Astrocyte of the spinal cord (primary cell): ENCODE measurements around the gene ARL13B.
A peak's percentile ranks its signal among the peaks of the same experiment; 100 is the strongest.

ENCODE experiments used
- DNase-seq: peaks from one replicate; pipeline ENCODE4 v3.0.0; 2011; ENCODE audit warnings: low read depth, low spot score
- H3K4me3 ChIP-seq: 2 replicates; pipeline ENCODE4 v1.5.1; 2011; ENCODE audit warnings: low read depth, mild to moderate bottlenecking, low read length, moderate library complexity
- in situ Hi-C: cut with HindIII; loops from 2 replicates; pipeline ENCODE4 v1.10.0; 2017; ENCODE audit warnings: low sequenced_read_pairs
- TF ChIP-seq, protein P1 (sequence below): IDR thresholded peaks from 2 replicates; pipeline ENCODE4 v1.5.1; 2012; ENCODE audit warnings: low read depth, mild to moderate bottlenecking, low read length, inconsistent platforms

ARL13B gene

DNA sequence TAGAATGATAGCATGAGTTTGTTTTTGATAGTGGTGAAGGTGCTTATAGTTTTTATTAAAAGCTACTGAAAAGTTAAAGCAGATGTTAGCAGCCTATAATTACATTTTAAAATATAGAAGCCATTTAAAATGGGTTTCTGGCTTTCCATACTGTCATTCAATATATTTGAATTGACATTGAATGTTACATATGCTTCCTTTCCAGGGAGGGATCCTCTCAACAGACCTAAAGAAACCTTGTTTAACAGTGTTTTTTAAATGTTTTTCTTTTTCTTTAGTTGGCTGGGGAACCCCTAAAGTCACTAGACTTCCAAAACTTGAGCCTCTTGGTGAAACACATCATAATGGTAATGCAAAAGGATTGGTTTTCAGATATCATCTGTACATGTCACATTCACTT, 70.6 kb downstream of the ARL13B start:
- TF ChIP-seq, protein P1, sequence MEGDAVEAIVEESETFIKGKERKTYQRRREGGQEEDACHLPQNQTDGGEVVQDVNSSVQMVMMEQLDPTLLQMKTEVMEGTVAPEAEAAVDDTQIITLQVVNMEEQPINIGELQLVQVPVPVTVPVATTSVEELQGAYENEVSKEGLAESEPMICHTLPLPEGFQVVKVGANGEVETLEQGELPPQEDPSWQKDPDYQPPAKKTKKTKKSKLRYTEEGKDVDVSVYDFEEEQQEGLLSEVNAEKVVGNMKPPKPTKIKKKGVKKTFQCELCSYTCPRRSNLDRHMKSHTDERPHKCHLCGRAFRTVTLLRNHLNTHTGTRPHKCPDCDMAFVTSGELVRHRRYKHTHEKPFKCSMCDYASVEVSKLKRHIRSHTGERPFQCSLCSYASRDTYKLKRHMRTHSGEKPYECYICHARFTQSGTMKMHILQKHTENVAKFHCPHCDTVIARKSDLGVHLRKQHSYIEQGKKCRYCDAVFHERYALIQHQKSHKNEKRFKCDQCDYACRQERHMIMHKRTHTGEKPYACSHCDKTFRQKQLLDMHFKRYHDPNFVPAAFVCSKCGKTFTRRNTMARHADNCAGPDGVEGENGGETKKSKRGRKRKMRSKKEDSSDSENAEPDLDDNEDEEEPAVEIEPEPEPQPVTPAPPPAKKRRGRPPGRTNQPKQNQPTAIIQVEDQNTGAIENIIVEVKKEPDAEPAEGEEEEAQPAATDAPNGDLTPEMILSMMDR = no peak
- DNase-seq = no peak
- H3K4me3 ChIP-seq = no peak overlapping the region
- in situ Hi-C loops = no loop called here

GRCh38 chr3:94061297-94061696, 81.3 kb downstream of the ARL13B start:
- H3K4me3 ChIP-seq = no peak overlapping the region
- in situ Hi-C loops = no loop called here
- DNase-seq = no peak
- TF ChIP-seq, protein P1 = no peak

DNA sequence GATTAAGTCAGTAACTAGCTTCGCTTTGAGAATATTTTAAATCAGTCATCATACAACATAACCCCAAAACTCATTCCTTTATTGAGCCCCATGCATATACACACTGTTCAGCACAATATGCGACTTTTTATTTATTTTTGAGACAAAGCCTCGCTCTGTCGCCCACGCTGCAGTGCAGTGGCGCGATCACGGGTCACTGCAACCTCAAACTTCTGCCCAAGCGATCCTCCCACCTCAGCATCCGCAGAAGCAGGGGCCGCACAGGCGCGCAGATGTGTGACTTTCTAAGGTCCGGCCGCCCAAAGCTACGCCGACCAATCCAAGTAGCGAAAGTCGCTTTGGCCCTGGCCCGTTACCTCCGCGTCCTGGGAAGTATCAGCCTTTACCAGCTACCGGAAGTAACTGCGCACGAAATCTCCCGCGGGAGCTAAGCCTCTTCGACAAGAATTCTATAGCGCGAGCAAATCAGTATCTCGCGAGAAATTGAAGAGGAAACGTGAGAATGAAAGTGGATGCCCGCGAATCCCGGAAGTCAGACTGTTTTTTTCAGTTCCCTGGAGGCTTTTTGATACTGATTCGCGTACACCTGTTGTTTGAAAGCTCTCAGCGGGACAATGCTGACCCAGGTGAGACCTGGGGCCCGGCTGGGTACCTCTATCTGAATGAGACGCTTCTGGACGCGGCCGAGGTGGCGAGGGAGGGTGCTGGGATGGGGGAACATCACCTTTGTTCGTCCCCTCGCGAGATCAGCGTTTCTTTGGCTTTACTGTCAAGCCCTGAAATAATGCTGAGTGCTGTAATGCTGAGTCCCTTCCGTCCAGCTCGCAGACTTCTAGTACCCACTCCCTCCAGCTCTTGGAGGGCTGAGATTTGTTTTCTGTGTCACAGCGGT, 82.8 kb downstream of the ARL13B start, which contains the start of the genes DHFR2 and NSUN3:
TSS of gene DHFR2 (minus strand) at position 404 of the 892 bp plus-strand sequence. CDS start 1,405 bp downstream, outside the sequence.
TSS of gene NSUN3 (plus strand) at position 549 of the 892 bp plus-strand sequence. CDS start at position 615, 66 bp downstream.
- in situ Hi-C loops = no loop called here
- TF ChIP-seq, protein P1 = no peak
- peak within 1 kb of the TSS; percentile 87 for H3K4me3 ChIP-seq
- DNase-seq = peak; percentile 98

- H3K4me3 ChIP-seq = peak overlapping the region; percentile 87
- TF ChIP-seq, protein P1 = no peak
- no peak for DNase-seq
- in situ Hi-C loops = no loop called here
Measured at GRCh38 chr3:94063496-94064119, 83.7 kb downstream of the ARL13B start.

- no peak overlapping the region for H3K4me3 ChIP-seq
- DNase-seq = no peak
- TF ChIP-seq, protein P1 = no peak
- in situ Hi-C loops = no loop called here
Measured at GRCh38 chr3:94064243-94064860, 84.4 kb downstream of the ARL13B start.

- H3K4me3 ChIP-seq = no peak overlapping the region
- TF ChIP-seq, protein P1 = no peak
- in situ Hi-C loops = no loop called here
- no peak for DNase-seq
Measured at GRCh38 chr3:94065122-94065521, 85.2 kb downstream of the ARL13B start.
